Activated CD8-positive, alpha-beta memory T cell treated with anti-CD3 and anti-CD28 coated beads, Interleukin-2, amount 10 ng/mL, durations not matched to agents 7 days and 5 days (primary cell): Measurements from ENCODE around the gene TDRD3. TPM values are rescaled to one million over a fixed set of nuclear protein-coding genes. Genes with fewer than 3 reads are reported as not detected.

Experiments
- ATAC-seq: fragments of 150-1000 bp; cut with Tn5 transposase; one replicate; pipeline ENCODE4 v1.10.0; 2021; ENCODE audit warnings: moderate library complexity
- CTCF ChIA-PET: fragments of 350-600 bp; sonication (Branson Sonifier 250); formaldehyde crosslinking; loops from one replicate; lab custom pipeline; 2021; ENCODE audit warnings: antibody characterized with exemption; lab: Charles Lee
- DNase-seq: peaks from one replicate; pipeline ENCODE4 v3.0.0-alpha.2; 2020
- H3K27ac Mint-ChIP-seq: one replicate; pipeline ENCODE4 v1.8.0; 2021; ENCODE audit warnings: mild to moderate bottlenecking, mixed read lengths
- H3K27me3 Mint-ChIP-seq: one replicate; pipeline ENCODE4 v1.8.0; 2021; ENCODE audit warnings: mixed read lengths
- H3K36me3 Mint-ChIP-seq: one replicate; pipeline ENCODE4 v1.8.0; 2021; ENCODE audit warnings: mild to moderate bottlenecking, mixed read lengths
- H3K4me1 Mint-ChIP-seq: one replicate; pipeline ENCODE4 v1.8.0; 2021; ENCODE audit warnings: mixed read lengths
- H3K4me3 Mint-ChIP-seq: one replicate; pipeline ENCODE4 v1.8.0; 2021; ENCODE audit warnings: mild to moderate bottlenecking, moderate library complexity, mixed read lengths
- H3K9me3 Mint-ChIP-seq: one replicate; pipeline ENCODE4 v1.8.0; 2022; ENCODE audit warnings: low read depth, mixed read lengths
- total RNA-seq, 2 experiments: library from RNA; stranded (reverse); gene quantifications; one replicate each; pipeline ENCODE4 v1.2.3, GENCODE V29; 2021

The TDRD3 gene
- total RNA-seq, 2 experiments from 2014 or later: 25.0 to 26.1 TPM

- Mint-ChIP-seq H3K4me1 (no peaks in the 10 kb centered on the region), H3K27ac (no peak overlapping the region)
These were observed 221.1 kb downstream of the TDRD3 start for GRCh38 chr13:60617991-60618733.

GRCh38 chr13:60619461-60619860 is 222.4 kb downstream of the TDRD3 start:
- H3K27ac Mint-ChIP-seq: no peak overlapping the region

More at GRCh38 chr13:60617991-60618733, 221.1 kb downstream of the TDRD3 start:
- peaks cover 12% of the 10 kb centered on the region for H3K27me3 Mint-ChIP-seq
- H3K36me3 Mint-ChIP-seq: no peaks in the 10 kb centered on the region
- H3K4me3 Mint-ChIP-seq: no peak overlapping the region
- H3K9me3 Mint-ChIP-seq: no peaks in the 10 kb centered on the region
- CTCF ChIA-PET: no interaction called here
- DNase-seq (no peak), ATAC-seq (no peak)

GRCh38 chr13:60620611-60621395 is 223.8 kb downstream of the TDRD3 start:
- Mint-ChIP-seq H3K4me1 (no peaks in the 10 kb centered on the region), H3K4me3 (no peak overlapping the region)
- CTCF ChIA-PET: no interaction called here

More at GRCh38 chr13:60619461-60619860, 222.4 kb downstream of the TDRD3 start:
- Mint-ChIP-seq H3K27me3 (peaks cover 7% of the 10 kb centered on the region), H3K36me3 (no peaks in the 10 kb centered on the region), H3K4me1 (no peaks in the 10 kb centered on the region), H3K4me3 (no peak overlapping the region), H3K9me3 (no peaks in the 10 kb centered on the region)
- ATAC-seq (no peak), DNase-seq (no peak)
- CTCF ChIA-PET: no interaction called here

GRCh38 chr13:60623151-60623550 is 226.1 kb downstream of the TDRD3 start:
- no peak for DNase-seq
- H3K9me3 Mint-ChIP-seq: no peaks in the 10 kb centered on the region

More at GRCh38 chr13:60620611-60621395, 223.8 kb downstream of the TDRD3 start:
- peaks cover 9% of the 10 kb centered on the region for H3K27me3 Mint-ChIP-seq
- DNase-seq (no peak), ATAC-seq (no peak)
- no peak overlapping the region for H3K27ac Mint-ChIP-seq
- no peaks in the 10 kb centered on the region for H3K9me3 Mint-ChIP-seq
- no peaks in the 10 kb centered on the region for H3K36me3 Mint-ChIP-seq

More at GRCh38 chr13:60623151-60623550, 226.1 kb downstream of the TDRD3 start:
- no peaks in the 10 kb centered on the region for H3K4me1 Mint-ChIP-seq
- no peak overlapping the region for H3K4me3 Mint-ChIP-seq
- no peak overlapping the region for H3K27ac Mint-ChIP-seq
- peaks cover 7% of the 10 kb centered on the region for H3K27me3 Mint-ChIP-seq
- ATAC-seq: no peak
- no peaks in the 10 kb centered on the region for H3K36me3 Mint-ChIP-seq
- CTCF ChIA-PET: no interaction called here

Other genes with a start within 250 kb of the TDRD3 start
- gene DIAPH3, start 233.3 kb upstream of the TDRD3 start, total RNA-seq: 10 to 100 TPM; 24.9 to 34.7 TPM